Caco-2 (cell line): ENCODE measurements around the gene CNOT10. TPM values are rescaled to one million over a fixed set of nuclear protein-coding genes. Genes with fewer than 3 reads are reported as not detected.

Experiments used
- BruUV-seq: library from RNA; stranded (reverse); fragments of 400-500 nt; replicated peaks from 2 replicates; lab custom pipeline; 2021; lab: Mats Ljungman, UMichigan
- CTCF ChIA-PET: fragments of 300-600 bp; sonication (Branson Sonifier 250); formaldehyde crosslinking; loops from one replicate; lab custom pipeline; 2022; ENCODE audit warnings: antibody characterized with exemption; lab: Charles Lee
- POLR2A ChIA-PET: fragments of 300-600 bp; sonication (Branson Sonifier 250); formaldehyde crosslinking; loops from one replicate; lab custom pipeline; 2022; ENCODE audit warnings: antibody characterized with exemption; lab: Charles Lee
- DNase-seq, 2 experiments: peaks; one replicate each; pipeline versions ENCODE4 v3.0.0 to v3.0.0-alpha.2; 2020 to 2022
- H3K27me3 ChIP-seq: replicated peaks from 2 replicates; pipeline ENCODE4 v1.6.0; 2011; ENCODE audit warnings: low read length; ENCODE audit not compliant: control insufficient read depth, insufficient read depth
- H3K36me3 ChIP-seq: 2 replicates; pipeline ENCODE4 v1.5.1; 2011; ENCODE audit warnings: low read length; ENCODE audit not compliant: control insufficient read depth, insufficient read depth
- H3K4me1 ChIP-seq: fragments of 250-450 bp; sonication (Bioruptor Pico); 2 replicates; pipeline ENCODE4 v1.5.1; 2020; ENCODE audit warnings: mild to moderate bottlenecking
- H3K4me3 ChIP-seq: 2 replicates; pipeline ENCODE4 v1.5.1; 2011; ENCODE audit warnings: low read depth, mild to moderate bottlenecking, control low read depth, low read length
- H3K9me3 ChIP-seq: fragments of 250-450 bp; sonication (Bioruptor Pico); 2 replicates; pipeline ENCODE4 v1.5.1; 2020; ENCODE audit warnings: mild to moderate bottlenecking, moderate library complexity
- H3K27ac Mint-ChIP-seq: one replicate; pipeline ENCODE4 v1.8.0; 2022; ENCODE audit warnings: mixed read lengths; ENCODE audit not compliant: unreplicated experiment
- H3K27me3 Mint-ChIP-seq: one replicate; pipeline ENCODE4 v1.8.0; 2022; ENCODE audit warnings: mixed read lengths; ENCODE audit not compliant: insufficient read depth, unreplicated experiment
- H3K36me3 Mint-ChIP-seq: one replicate; pipeline ENCODE4 v1.8.0; 2022; ENCODE audit warnings: mild to moderate bottlenecking, mixed read lengths; ENCODE audit not compliant: insufficient read depth, unreplicated experiment
- H3K4me1 Mint-ChIP-seq: one replicate; pipeline ENCODE4 v1.8.0; 2022; ENCODE audit warnings: low read depth, mixed read lengths; ENCODE audit not compliant: unreplicated experiment
- H3K4me3 Mint-ChIP-seq: one replicate; pipeline ENCODE4 v1.8.0; 2022; ENCODE audit warnings: mild to moderate bottlenecking, moderate library complexity, mixed read lengths; ENCODE audit not compliant: unreplicated experiment
- H3K9me3 Mint-ChIP-seq: one replicate; pipeline ENCODE4 v1.8.0; 2022; ENCODE audit warnings: mixed read lengths; ENCODE audit not compliant: unreplicated experiment
- intact Hi-C: fragments of 100-400 bp; cut with micrococcal nuclease; formaldehyde crosslinking; loops from one replicate; pipeline ENCODE4 v1.10.0; 2022; ENCODE audit not compliant: unreplicated experiment
- total RNA-seq: library from RNA; stranded (reverse); gene quantifications from 2 replicates; pipeline ENCODE4 v1.2.3, GENCODE V29; 2022
- TF ChIP-seq, protein P1 (sequence below), 2 experiments: fragments of 200-600 bp in 1 of 2; IDR thresholded peaks; 1 replicate in 1 of 2; 2 replicates in 1 of 2; pipeline versions ENCODE4 v1.5.1 to v1.8.0; 2011 to 2022; ENCODE audit warnings: antibody characterized with exemption in 1 of 2, control low read depth in 1 of 2, inconsistent platforms in 1 of 2, low read depth in 1 of 2, low read length in 1 of 2, mild to moderate bottlenecking in 1 of 2, moderate library complexity in 1 of 2; ENCODE audit not compliant: insufficient read depth in 1 of 2, severe bottlenecking in 1 of 2, unreplicated experiment in 1 of 2

Gene CNOT10
- total RNA-seq, 1 experiment from 2014 or later: 49.5 TPM

DNA sequence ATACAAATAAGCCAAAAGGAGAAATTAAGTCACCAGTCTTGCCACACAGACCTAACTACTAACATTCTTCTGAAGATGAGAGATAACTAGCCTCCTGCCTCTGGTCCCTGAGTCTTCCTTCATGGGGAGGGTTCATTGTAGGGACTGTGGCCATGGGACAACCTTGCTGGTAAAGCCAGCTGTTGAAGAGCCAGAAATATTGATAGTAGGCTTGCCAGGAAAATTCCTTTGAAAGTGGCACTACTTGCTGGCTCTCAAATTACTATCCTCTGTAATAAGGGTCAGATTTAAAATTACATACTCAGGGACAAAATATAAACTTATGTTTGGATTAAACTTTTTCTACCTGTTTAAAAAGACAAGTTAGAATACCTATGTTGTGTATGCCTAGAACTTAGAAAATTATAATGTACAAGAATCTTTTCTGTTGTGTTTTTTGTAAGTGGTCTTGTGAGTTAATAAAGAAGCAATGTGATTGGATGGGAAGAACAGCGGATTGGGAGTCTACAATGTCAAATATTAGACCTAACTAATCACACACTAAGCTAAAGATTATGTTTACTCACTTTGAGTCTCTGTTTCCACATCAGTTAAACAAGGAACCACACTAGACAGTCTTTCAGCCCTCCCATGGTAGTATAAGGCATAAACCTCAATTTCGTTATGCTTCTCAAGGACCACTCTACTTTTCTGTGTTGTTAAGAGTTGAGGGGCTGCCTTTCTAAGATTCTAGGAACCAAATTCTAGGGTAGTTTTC, 72.8 kb downstream of the CNOT10 start:
- no peaks in the 10 kb centered on the region for H3K27me3 ChIP-seq
- CTCF ChIA-PET: no interaction called here
- H3K36me3 ChIP-seq: no peaks in the 10 kb centered on the region
- BruUV-seq: no TSS peak
- no peaks in the 10 kb centered on the region for H3K4me1 ChIP-seq
- no peak overlapping the region for H3K4me3 ChIP-seq
- H3K9me3 ChIP-seq: no peaks in the 10 kb centered on the region
- TF ChIP-seq, protein P1, sequence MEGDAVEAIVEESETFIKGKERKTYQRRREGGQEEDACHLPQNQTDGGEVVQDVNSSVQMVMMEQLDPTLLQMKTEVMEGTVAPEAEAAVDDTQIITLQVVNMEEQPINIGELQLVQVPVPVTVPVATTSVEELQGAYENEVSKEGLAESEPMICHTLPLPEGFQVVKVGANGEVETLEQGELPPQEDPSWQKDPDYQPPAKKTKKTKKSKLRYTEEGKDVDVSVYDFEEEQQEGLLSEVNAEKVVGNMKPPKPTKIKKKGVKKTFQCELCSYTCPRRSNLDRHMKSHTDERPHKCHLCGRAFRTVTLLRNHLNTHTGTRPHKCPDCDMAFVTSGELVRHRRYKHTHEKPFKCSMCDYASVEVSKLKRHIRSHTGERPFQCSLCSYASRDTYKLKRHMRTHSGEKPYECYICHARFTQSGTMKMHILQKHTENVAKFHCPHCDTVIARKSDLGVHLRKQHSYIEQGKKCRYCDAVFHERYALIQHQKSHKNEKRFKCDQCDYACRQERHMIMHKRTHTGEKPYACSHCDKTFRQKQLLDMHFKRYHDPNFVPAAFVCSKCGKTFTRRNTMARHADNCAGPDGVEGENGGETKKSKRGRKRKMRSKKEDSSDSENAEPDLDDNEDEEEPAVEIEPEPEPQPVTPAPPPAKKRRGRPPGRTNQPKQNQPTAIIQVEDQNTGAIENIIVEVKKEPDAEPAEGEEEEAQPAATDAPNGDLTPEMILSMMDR (IDR thresholded peaks at IDR 0.05; ENCODE audit: insufficient read depth in 1 of 2, low read depth in 1 of 2, low read length in 1 of 2, severe bottlenecking in 1 of 2, unreplicated experiment in 1 of 2): no peak
- DNase-seq: no peak
- POLR2A ChIA-PET: interaction anchor here (0.6 kb wide), 1 partner anchor 535 kb away, joined by 3 read pairs; no protein-coding TSS in a partner anchor
- H3K9me3 Mint-ChIP-seq: no peaks in the 10 kb centered on the region
- no peaks in the 10 kb centered on the region for H3K27me3 Mint-ChIP-seq
- intact Hi-C loops: no loop called here
- H3K36me3 Mint-ChIP-seq: peaks cover 37% of the 10 kb centered on the region
- H3K4me3 Mint-ChIP-seq: no peak overlapping the region
- no peak overlapping the region for H3K27ac Mint-ChIP-seq
- H3K4me1 Mint-ChIP-seq: peaks cover 12% of the 10 kb centered on the region

DNA sequence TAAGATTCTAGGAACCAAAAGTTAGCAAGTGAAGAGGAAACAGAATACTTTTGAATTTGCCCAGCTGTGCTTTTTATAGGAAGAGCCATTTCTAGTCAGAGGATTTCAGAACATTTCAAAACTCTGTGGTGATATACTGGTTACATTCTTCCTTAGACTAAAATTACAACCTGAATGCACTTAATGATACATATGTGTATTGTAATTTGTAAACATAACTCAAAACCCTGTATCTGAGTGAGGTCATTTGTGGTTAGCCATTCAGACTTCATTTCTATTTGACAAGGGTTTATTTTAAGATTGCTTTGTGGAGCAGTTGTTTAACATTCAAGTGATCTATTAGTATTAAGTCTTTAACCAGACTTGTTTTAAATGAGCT, 73.4 kb downstream of the CNOT10 start:
- intact Hi-C loops: no loop called here
- H3K36me3 ChIP-seq: no peaks in the 10 kb centered on the region
- Mint-ChIP-seq H3K4me1 (peaks cover 12% of the 10 kb centered on the region), H3K4me3 (no peak overlapping the region), H3K27me3 (no peaks in the 10 kb centered on the region), H3K9me3 (no peaks in the 10 kb centered on the region), H3K27ac (no peak overlapping the region), H3K36me3 (peaks cover 36% of the 10 kb centered on the region)
- H3K4me1 ChIP-seq: no peaks in the 10 kb centered on the region
- no TSS peak for BruUV-seq
- no peaks in the 10 kb centered on the region for H3K27me3 ChIP-seq
- no peak for DNase-seq
- POLR2A ChIA-PET: interaction anchor here (0.6 kb wide), 1 partner anchor 535 kb away, joined by 3 read pairs; no protein-coding TSS in a partner anchor
- no peak overlapping the region for H3K4me3 ChIP-seq
- CTCF ChIA-PET: no interaction called here
- TF ChIP-seq, protein P1 (IDR thresholded peaks at IDR 0.05; ENCODE audit: insufficient read depth in 1 of 2, low read depth in 1 of 2, low read length in 1 of 2, severe bottlenecking in 1 of 2, unreplicated experiment in 1 of 2): no peak
- no peaks in the 10 kb centered on the region for H3K9me3 ChIP-seq

DNA sequence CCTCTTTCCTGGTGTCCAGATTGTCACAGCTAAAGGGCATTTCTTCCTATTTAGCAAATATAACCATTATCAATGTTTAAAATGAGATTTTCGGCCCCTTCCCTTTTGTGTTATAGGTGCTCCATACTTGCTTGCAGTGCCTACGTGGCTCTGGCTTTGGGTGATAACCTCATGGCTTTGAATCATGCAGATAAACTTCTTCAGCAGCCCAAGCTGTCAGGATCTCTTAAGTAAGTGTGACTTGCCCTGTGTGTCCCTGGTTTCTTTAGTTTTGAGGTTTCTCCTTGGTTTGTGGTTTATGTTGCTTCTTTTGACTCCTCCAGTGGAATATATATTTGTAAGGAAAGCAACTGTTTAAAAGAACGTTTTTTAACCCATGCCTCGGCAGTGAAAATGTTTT, 74.4 kb downstream of the CNOT10 start:
- Mint-ChIP-seq H3K27ac (no peak overlapping the region), H3K36me3 (peaks cover 38% of the 10 kb centered on the region)

More for the DNA sequence above, 74.4 kb downstream of the CNOT10 start:
- ChIA-PET CTCF (no interaction called here), POLR2A (no interaction called here)
- H3K9me3 ChIP-seq: no peaks in the 10 kb centered on the region
- TF ChIP-seq, protein P1 (IDR thresholded peaks at IDR 0.05; ENCODE audit: insufficient read depth in 1 of 2, low read depth in 1 of 2, low read length in 1 of 2, severe bottlenecking in 1 of 2, unreplicated experiment in 1 of 2): no peak
- no peaks in the 10 kb centered on the region for H3K4me1 ChIP-seq
- no peaks in the 10 kb centered on the region for H3K36me3 ChIP-seq
- no peak for DNase-seq
- Mint-ChIP-seq H3K27me3 (no peaks in the 10 kb centered on the region), H3K4me3 (no peak overlapping the region), H3K4me1 (peaks cover 12% of the 10 kb centered on the region), H3K9me3 (no peaks in the 10 kb centered on the region)
- H3K27me3 ChIP-seq: no peaks in the 10 kb centered on the region
- H3K4me3 ChIP-seq: no peak overlapping the region
- intact Hi-C loops: no loop called here
- no TSS peak for BruUV-seq
